Activated naive CD4-positive, alpha-beta T cell treated with anti-CD3 and anti-CD28 coated beads for 36 hours (primary cell): Measurements from ENCODE around the gene QPCTL. TPM values are rescaled to one million over a fixed set of nuclear protein-coding genes. Genes with fewer than 3 reads are reported as not detected.
"Not testable (repeated sequence)": the region's sequence is repeated elsewhere in the genome, so short reads cannot be mapped to it uniquely, and the experiment has no call there.

Experiments
- CTCF ChIA-PET: fragments of 350-600 bp; sonication (Branson Sonifier 250); formaldehyde crosslinking; loops from one replicate; lab custom pipeline; 2021; ENCODE audit warnings: antibody characterized with exemption; lab: Charles Lee
- DNase-seq: peaks from one replicate; pipeline ENCODE4 v3.0.0-alpha.2; 2020
- H3K27ac Mint-ChIP-seq: one replicate; pipeline ENCODE4 v1.8.0; 2021; ENCODE audit warnings: mild to moderate bottlenecking, mixed read lengths
- H3K27me3 Mint-ChIP-seq: one replicate; pipeline ENCODE4 v1.8.0; 2021; ENCODE audit warnings: low read depth, mixed read lengths
- H3K36me3 Mint-ChIP-seq: one replicate; pipeline ENCODE4 v1.8.0; 2021; ENCODE audit warnings: low read depth, mixed read lengths
- H3K4me1 Mint-ChIP-seq: one replicate; pipeline ENCODE4 v1.8.0; 2021; ENCODE audit warnings: low read depth, mixed read lengths
- H3K4me3 Mint-ChIP-seq: one replicate; pipeline ENCODE4 v1.8.0; 2021; ENCODE audit warnings: mild to moderate bottlenecking, moderate library complexity, mixed read lengths
- H3K9me3 Mint-ChIP-seq: one replicate; pipeline ENCODE4 v1.8.0; 2021; ENCODE audit warnings: mixed read lengths
- intact Hi-C: fragments of 100-400 bp; cut with micrococcal nuclease; formaldehyde crosslinking; loops from one replicate; pipeline ENCODE4 v1.15.1; 2023
- total RNA-seq, 2 experiments: library from RNA; stranded (reverse); gene quantifications; one replicate each; pipeline ENCODE4 v1.2.3, GENCODE V29; 2021

QPCTL gene
- total RNA-seq, 2 experiments from 2014 or later, result 12.0 to 14.1 TPM

GRCh38 chr19:45729800-45730290 is 37.4 kb downstream of the QPCTL start:
- intact Hi-C loops, result loop anchor here (1.0 to 5.0 kb wide), 9 partner anchors 13 to 224 kb away; partner anchors contain the start of genes DMWD, IRF2BP1, MYPOP and OPA3
- CTCF ChIA-PET, result interaction anchor here (1.1 to 2.1 kb wide), 3 partner anchors 13 to 133 kb away, joined by 4 to 13 read pairs (median 4); partner anchors contain the start of gene SYMPK
- Mint-ChIP-seq H3K4me3 (peak overlapping the region; percentile 95), H3K27me3 (no peaks in the 10 kb centered on the region), H3K4me1 (peaks cover 29% of the 10 kb centered on the region), H3K27ac (peak overlapping the region; percentile 83), H3K9me3 (no peaks in the 10 kb centered on the region), H3K36me3 (no peaks in the 10 kb centered on the region)
- peak; percentile 43 for DNase-seq

GRCh38 chr19:45730368-45731288 is 38.2 kb downstream of the QPCTL start, which contains the start of gene FBXO46:
TSS of gene FBXO46 (minus strand) at chr19:45730896. CDS start at chr19:45713495, 17,401 bp downstream.
- CTCF ChIA-PET, result interaction anchor here (0.8 to 2.1 kb wide), 6 partner anchors 13 to 470 kb away, joined by 4 to 13 read pairs (median 4); partner anchors contain the start of genes QPCTL, SNRPD2 and SYMPK
- H3K27me3 Mint-ChIP-seq, result no peaks in the 10 kb centered on the region
- peaks cover 29% of the 10 kb centered on the region for H3K4me1 Mint-ChIP-seq
- DNase-seq, result peak; percentile 99
- peak within 1 kb of the TSS; percentile 83 for H3K27ac Mint-ChIP-seq
- intact Hi-C loops, result loop anchor here (1.0 to 5.0 kb wide), 9 partner anchors 13 to 224 kb away; partner anchors contain the start of genes DMWD, IRF2BP1, MYPOP and OPA3
- H3K9me3 Mint-ChIP-seq, result no peaks in the 10 kb centered on the region
- peak within 1 kb of the TSS; percentile 95 for H3K4me3 Mint-ChIP-seq
- no peaks in the 10 kb centered on the region for H3K36me3 Mint-ChIP-seq

GRCh38 chr19:45733160-45733810 is 40.8 kb downstream of the QPCTL start, which contains the start of gene MEIOSIN:
TSS of gene MEIOSIN (plus strand) at chr19:45733439. CDS start at chr19:45735377, 1,938 bp downstream.
- no peak within 1 kb of the TSS for H3K27ac Mint-ChIP-seq
- no peak within 1 kb of the TSS for H3K4me3 Mint-ChIP-seq

GRCh38 chr19:45739498-45740439 is 47.3 kb downstream of the QPCTL start:
- H3K27ac Mint-ChIP-seq, result no peak overlapping the region

More at GRCh38 chr19:45733160-45733810, 40.8 kb downstream of the QPCTL start, which contains the start of gene MEIOSIN:
- intact Hi-C loops, result loop anchor here (5.0 kb wide), 1 partner anchor 169 kb away; the partner anchor contains the start of gene MYPOP
- CTCF ChIA-PET, result no interaction called here
- H3K27me3 Mint-ChIP-seq, result no peaks in the 10 kb centered on the region
- peaks cover 16% of the 10 kb centered on the region for H3K4me1 Mint-ChIP-seq
- H3K36me3 Mint-ChIP-seq, result no peaks in the 10 kb centered on the region
- no peak for DNase-seq
- no peaks in the 10 kb centered on the region for H3K9me3 Mint-ChIP-seq

DNA sequence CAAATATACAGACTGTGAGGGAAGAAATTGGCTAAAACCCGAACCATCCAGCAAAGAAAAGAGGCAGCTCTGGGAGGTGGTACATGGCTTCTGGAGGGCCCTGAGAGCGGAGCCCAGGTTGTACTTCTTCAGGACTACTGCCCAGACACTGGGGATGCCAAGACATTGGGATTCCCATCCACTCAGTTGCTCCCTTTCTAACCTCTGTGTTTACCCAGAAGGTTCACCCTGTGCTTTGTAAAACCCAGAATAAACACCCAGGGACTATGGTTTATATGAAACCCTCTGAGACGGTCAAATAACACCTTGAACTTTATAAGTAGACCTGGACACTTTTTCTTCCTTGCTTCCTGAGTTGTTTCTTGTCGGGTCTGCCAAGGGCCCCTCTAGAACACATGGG is 50.5 kb downstream of the QPCTL start:
- H3K27ac Mint-ChIP-seq, result no peak overlapping the region
- DNase-seq, result no peak
- no peaks in the 10 kb centered on the region for H3K9me3 Mint-ChIP-seq
- no peaks in the 10 kb centered on the region for H3K36me3 Mint-ChIP-seq
- H3K4me1 Mint-ChIP-seq, result no peaks in the 10 kb centered on the region
- H3K27me3 Mint-ChIP-seq, result no peaks in the 10 kb centered on the region
- CTCF ChIA-PET, result interaction anchor here (1.3 kb wide), 1 partner anchor 26 kb away, joined by 4 read pairs; no protein-coding TSS in a partner anchor
- no peak overlapping the region for H3K4me3 Mint-ChIP-seq
- intact Hi-C loops, result no loop called here

More at GRCh38 chr19:45739498-45740439, 47.3 kb downstream of the QPCTL start:
- no peaks in the 10 kb centered on the region for H3K9me3 Mint-ChIP-seq
- H3K4me1 Mint-ChIP-seq, result no peaks in the 10 kb centered on the region
- intact Hi-C loops, result no loop called here
- no peak for DNase-seq
- H3K36me3 Mint-ChIP-seq, result no peaks in the 10 kb centered on the region
- no peak overlapping the region for H3K4me3 Mint-ChIP-seq
- no peaks in the 10 kb centered on the region for H3K27me3 Mint-ChIP-seq
- CTCF ChIA-PET, result no interaction called here

- Mint-ChIP-seq H3K27me3 (no peaks in the 10 kb centered on the region), H3K4me3 (no peak overlapping the region), H3K27ac (no peak overlapping the region), H3K36me3 (no peaks in the 10 kb centered on the region), H3K4me1 (no peaks in the 10 kb centered on the region), H3K9me3 (no peaks in the 10 kb centered on the region)
- intact Hi-C loops, result no loop called here
- CTCF ChIA-PET, result no interaction called here
- DNase-seq, result no peak
Measured at GRCh38 chr19:45745606-45746005, 53.1 kb downstream of the QPCTL start.

DNA sequence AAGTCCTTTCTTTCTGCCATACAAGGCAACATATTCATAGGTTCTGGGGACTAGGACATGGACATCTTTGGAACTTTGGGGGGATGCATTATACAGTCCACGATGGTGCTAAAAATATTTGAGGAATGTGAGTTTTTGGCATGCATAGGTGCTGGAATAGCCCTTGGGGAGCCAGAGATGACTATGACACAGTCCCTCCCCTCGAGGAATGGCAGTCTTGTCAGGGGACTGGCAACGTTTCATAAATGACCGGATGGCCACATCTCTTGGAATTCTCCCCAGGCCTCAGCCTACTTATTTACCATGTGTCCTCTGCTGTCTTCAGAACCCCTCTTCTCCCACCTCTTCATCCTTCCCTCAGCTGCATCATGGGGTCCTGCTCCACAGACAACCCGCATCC is 54.4 kb downstream of the QPCTL start:
- CTCF ChIA-PET, result no interaction called here
- Mint-ChIP-seq H3K36me3 (no peaks in the 10 kb centered on the region), H3K27ac (no peak overlapping the region), H3K4me1 (no peaks in the 10 kb centered on the region), H3K4me3 (no peak overlapping the region), H3K27me3 (no peaks in the 10 kb centered on the region), H3K9me3 (no peaks in the 10 kb centered on the region)
- no peak for DNase-seq
- intact Hi-C loops, result no loop called here

GRCh38 chr19:45747513-45747912 is 55.0 kb downstream of the QPCTL start:
- Mint-ChIP-seq H3K27ac (no peak overlapping the region), H3K4me3 (no peak overlapping the region), H3K27me3 (no peaks in the 10 kb centered on the region), H3K9me3 (no peaks in the 10 kb centered on the region), H3K36me3 (no peaks in the 10 kb centered on the region), H3K4me1 (no peaks in the 10 kb centered on the region)
- intact Hi-C loops, result no loop called here
- CTCF ChIA-PET, result no interaction called here
- DNase-seq, result no peak

GRCh38 chr19:45751483-45751882 is 59.0 kb downstream of the QPCTL start:
- H3K27ac Mint-ChIP-seq, DNase-seq, H3K4me3 Mint-ChIP-seq, intact Hi-C loops, H3K36me3 Mint-ChIP-seq, H3K4me1 Mint-ChIP-seq, CTCF ChIA-PET, H3K27me3 Mint-ChIP-seq, H3K9me3 Mint-ChIP-seq: not testable (repeated sequence)

GRCh38 chr19:45752639-45753038 is 60.2 kb downstream of the QPCTL start:
- intact Hi-C loops, result no loop called here
- CTCF ChIA-PET, result interaction anchor here (1.3 kb wide), 1 partner anchor 59 kb away, joined by 3 read pairs; no protein-coding TSS in a partner anchor
- Mint-ChIP-seq H3K36me3 (no peaks in the 10 kb centered on the region), H3K4me1 (no peaks in the 10 kb centered on the region), H3K9me3 (no peaks in the 10 kb centered on the region), H3K27ac (no peak overlapping the region), H3K4me3 (no peak overlapping the region), H3K27me3 (no peaks in the 10 kb centered on the region)
- no peak for DNase-seq

DNA sequence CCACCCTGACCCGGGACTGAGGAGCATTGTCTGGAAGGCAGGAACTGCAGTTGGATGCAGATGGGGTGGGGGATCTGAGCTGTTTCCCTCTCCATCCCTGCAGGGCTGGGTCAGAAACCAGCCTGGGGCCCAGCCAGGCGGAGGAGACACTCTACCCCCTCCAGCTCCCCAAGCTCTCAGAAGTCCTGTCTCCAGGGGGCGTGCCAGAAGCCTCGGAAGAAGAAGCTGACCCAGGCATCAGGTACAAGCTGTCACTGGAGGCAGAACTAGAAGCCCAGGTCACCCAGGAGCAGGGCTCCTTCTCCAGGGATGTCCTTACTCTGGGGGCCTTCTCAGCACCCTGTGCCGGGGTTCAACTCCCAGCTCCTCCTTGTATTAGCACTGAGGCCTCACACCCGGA is 61.1 kb downstream of the QPCTL start:
- intact Hi-C loops, result no loop called here
- Mint-ChIP-seq H3K36me3 (no peaks in the 10 kb centered on the region), H3K4me1 (no peaks in the 10 kb centered on the region), H3K4me3 (no peak overlapping the region), H3K9me3 (no peaks in the 10 kb centered on the region), H3K27me3 (no peaks in the 10 kb centered on the region), H3K27ac (no peak overlapping the region)
- DNase-seq, result no peak
- CTCF ChIA-PET, result interaction anchor here (1.0 to 1.3 kb wide), 3 partner anchors 16 to 60 kb away, joined by 3 read pairs; partner anchors contain the start of gene SIX5
